Upper lobe of right lung (tissue), 1 donor: ENCODE results near the gene CTNNA3. TPM values are rescaled to one million over a fixed set of nuclear protein-coding genes. Genes with fewer than 3 reads are reported as not detected.

ENCODE experiments used
- ATAC-seq: fragments of 200-7000 bp; cut with Tn5 transposase; one replicate; pipeline ENCODE4 v1.9.1; 2020; ENCODE audit warnings: mild to moderate bottlenecking, moderate library complexity
- DNase-seq: peaks from one replicate; pipeline ENCODE4 v3.0.0-alpha.2; 2020
- H3K27ac ChIP-seq: fragments of 200-600 bp; one replicate; pipeline ENCODE4 v1.8.0; 2022
- H3K27me3 ChIP-seq: fragments of 200-600 bp; one replicate; pipeline ENCODE4 v1.8.0; 2022; ENCODE audit warnings: mild to moderate bottlenecking
- H3K36me3 ChIP-seq: fragments of 200-600 bp; one replicate; pipeline ENCODE4 v1.8.0; 2022
- H3K4me1 ChIP-seq: fragments of 200-600 bp; one replicate; pipeline ENCODE4 v1.8.0; 2022
- H3K4me3 ChIP-seq: fragments of 200-600 bp; one replicate; pipeline ENCODE4 v1.8.0; 2022; ENCODE audit warnings: mild to moderate bottlenecking
- H3K9me3 ChIP-seq: fragments of 200-600 bp; one replicate; pipeline ENCODE4 v1.8.0; 2022
- intact Hi-C: fragments of 100-400 bp; cut with DNase I; formaldehyde crosslinking; loops from one replicate; pipeline ENCODE4 v1.11.0; 2022
- total RNA-seq: library from RNA; stranded (reverse); fragmentation: NEBNext Ultra II Directional; extraction: Animal tissue kit (Norgen Biotek cat#: 25700); gene quantifications from one replicate; pipeline ENCODE4 v1.2.1, GENCODE V29; 2021
- TF ChIP-seq, protein P1 (sequence below): fragments of 200-600 bp; IDR thresholded peaks from one replicate; pipeline ENCODE4 v1.8.0; 2022; ENCODE audit warnings: antibody characterized with exemption
- donor health status: DM: no; HTN: yes; CAD: no; lungs with severe emphysema.

The CTNNA3 gene
- total RNA-seq, 1 donor from 2014 or later = 0.67 TPM

DNA sequence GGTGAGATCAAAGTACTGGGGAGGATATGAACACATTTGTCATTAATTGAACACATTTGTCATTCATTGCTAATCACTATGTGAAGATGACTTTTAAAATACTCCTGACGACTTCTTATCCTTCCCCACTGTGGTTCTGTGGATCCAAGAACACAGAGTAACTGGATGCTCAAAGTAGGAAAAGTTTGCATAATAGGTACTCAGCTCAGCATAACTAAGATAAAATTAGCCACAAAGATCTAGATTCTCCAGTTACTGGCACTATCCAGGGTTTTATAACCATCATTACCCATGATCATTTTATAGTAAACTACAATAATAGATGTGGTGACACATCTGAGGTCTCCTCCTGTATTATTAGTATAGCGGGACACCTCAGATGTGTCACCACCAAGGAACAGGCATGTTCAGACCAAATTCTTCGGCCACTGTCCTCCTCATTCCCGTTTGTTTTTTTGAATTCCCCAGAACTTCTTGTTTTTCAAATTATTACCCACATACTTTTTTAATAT is 933.7 kb downstream of the CTNNA3 start:
- H3K9me3 ChIP-seq = no peaks in the 10 kb centered on the region
- DNase-seq = no peak
- no peaks in the 10 kb centered on the region for H3K36me3 ChIP-seq
- intact Hi-C loops = no loop called here
- no peaks in the 10 kb centered on the region for H3K4me1 ChIP-seq
- H3K27me3 ChIP-seq = no peaks in the 10 kb centered on the region
- no peak for ATAC-seq
- no peak overlapping the region for H3K4me3 ChIP-seq
- TF ChIP-seq, protein P1, sequence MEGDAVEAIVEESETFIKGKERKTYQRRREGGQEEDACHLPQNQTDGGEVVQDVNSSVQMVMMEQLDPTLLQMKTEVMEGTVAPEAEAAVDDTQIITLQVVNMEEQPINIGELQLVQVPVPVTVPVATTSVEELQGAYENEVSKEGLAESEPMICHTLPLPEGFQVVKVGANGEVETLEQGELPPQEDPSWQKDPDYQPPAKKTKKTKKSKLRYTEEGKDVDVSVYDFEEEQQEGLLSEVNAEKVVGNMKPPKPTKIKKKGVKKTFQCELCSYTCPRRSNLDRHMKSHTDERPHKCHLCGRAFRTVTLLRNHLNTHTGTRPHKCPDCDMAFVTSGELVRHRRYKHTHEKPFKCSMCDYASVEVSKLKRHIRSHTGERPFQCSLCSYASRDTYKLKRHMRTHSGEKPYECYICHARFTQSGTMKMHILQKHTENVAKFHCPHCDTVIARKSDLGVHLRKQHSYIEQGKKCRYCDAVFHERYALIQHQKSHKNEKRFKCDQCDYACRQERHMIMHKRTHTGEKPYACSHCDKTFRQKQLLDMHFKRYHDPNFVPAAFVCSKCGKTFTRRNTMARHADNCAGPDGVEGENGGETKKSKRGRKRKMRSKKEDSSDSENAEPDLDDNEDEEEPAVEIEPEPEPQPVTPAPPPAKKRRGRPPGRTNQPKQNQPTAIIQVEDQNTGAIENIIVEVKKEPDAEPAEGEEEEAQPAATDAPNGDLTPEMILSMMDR = no peak
- no peak overlapping the region for H3K27ac ChIP-seq

DNA sequence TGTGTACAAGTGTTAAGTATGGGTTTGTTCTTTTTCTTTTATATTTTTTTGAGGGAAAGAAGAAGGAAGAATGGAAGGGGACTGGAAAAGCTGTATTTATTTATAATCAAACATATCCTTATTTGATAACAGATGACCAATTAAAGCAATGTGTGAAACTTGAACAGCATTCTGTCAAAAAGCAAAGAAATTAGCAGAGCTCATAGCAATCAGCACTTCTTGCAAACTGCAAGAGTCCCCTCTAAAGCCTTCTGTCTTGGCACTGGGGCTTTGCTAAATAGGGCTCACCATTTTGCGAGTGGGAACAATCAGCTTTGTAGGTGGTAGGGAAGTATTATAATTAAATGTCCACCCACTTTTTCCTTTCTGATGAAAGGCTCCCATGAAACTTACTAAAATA is 935.1 kb downstream of the CTNNA3 start:
- H3K27ac ChIP-seq = no peak overlapping the region
- H3K4me3 ChIP-seq = no peak overlapping the region
- H3K27me3 ChIP-seq = no peaks in the 10 kb centered on the region
- no peak for ATAC-seq
- TF ChIP-seq, protein P1 = no peak
- intact Hi-C loops = no loop called here
- no peaks in the 10 kb centered on the region for H3K36me3 ChIP-seq
- no peaks in the 10 kb centered on the region for H3K9me3 ChIP-seq
- no peaks in the 10 kb centered on the region for H3K4me1 ChIP-seq
- no peak for DNase-seq

DNA sequence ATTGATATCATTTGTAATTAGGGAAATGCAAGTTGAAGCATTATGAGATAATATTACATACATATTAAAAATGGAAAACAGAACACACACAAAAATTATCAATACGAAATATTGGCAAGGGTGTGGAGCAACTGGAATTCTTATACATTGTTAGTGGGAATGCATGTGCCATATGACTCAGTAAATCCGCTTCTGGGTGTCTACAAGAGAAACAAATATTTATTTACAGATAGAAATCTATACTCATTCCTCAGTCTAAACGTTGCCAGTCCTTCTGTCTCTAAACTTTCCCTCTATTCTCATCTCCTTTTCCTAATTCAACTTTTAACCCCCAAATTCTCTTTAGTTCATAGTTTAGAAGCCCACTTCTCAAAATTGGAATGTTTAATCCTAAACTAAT is 940.5 kb downstream of the CTNNA3 start:
- H3K36me3 ChIP-seq = no peaks in the 10 kb centered on the region
- TF ChIP-seq, protein P1 = no peak
- no peaks in the 10 kb centered on the region for H3K9me3 ChIP-seq
- ATAC-seq = no peak
- intact Hi-C loops = no loop called here
- no peak overlapping the region for H3K4me3 ChIP-seq
- DNase-seq = no peak
- no peaks in the 10 kb centered on the region for H3K4me1 ChIP-seq
- no peaks in the 10 kb centered on the region for H3K27me3 ChIP-seq
- H3K27ac ChIP-seq = no peak overlapping the region

DNA sequence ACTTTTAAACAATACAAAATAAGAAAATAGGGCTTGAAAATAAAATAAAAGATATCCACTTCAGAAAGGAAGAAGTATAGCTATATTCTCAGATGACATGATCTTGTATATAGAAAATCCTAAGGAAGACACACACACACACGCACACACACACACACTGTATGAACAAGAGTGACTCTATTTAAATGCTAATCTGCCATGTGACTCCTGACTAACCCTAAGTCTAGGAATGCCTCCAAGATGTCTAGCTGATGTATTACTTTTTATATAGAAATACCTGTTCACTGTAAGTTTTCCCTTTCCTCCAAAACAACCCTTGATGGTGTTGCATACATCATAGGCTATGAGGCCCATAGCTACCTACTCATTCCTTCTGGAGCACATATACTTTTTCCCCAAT is 943.3 kb downstream of the CTNNA3 start:
- Histone ChIP-seq H3K27me3 (no peaks in the 10 kb centered on the region), H3K27ac (no peak overlapping the region), H3K9me3 (no peaks in the 10 kb centered on the region), H3K4me3 (no peak overlapping the region), H3K36me3 (no peaks in the 10 kb centered on the region), H3K4me1 (no peaks in the 10 kb centered on the region)
- TF ChIP-seq, protein P1 = no peak
- DNase-seq (no peak), ATAC-seq (no peak)
- intact Hi-C loops = no loop called here

DNA sequence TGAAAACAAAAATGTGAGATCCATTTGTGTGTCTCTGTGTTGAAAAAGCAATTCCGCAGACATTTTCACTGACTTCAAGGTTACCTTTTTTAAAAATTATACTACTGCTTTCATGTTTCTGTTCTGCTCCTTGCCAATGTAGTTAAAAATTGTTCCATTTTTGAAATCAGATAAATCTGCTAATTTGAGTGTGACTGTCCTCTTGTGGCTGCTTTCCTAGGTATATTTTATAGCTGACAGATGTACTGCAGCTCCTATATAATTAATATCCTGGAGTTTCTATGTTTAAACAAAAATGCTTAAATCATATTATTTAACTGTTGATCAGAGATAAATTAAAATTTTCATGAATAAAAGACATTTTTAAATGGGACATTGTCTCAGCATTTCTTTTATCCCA is 947.8 kb downstream of the CTNNA3 start:
- TF ChIP-seq, protein P1 = no peak
- Histone ChIP-seq H3K27ac (no peak overlapping the region), H3K9me3 (no peaks in the 10 kb centered on the region), H3K27me3 (no peaks in the 10 kb centered on the region), H3K4me1 (no peaks in the 10 kb centered on the region), H3K4me3 (no peak overlapping the region), H3K36me3 (no peaks in the 10 kb centered on the region)
- ATAC-seq (no peak), DNase-seq (no peak)
- intact Hi-C loops = no loop called here

DNA sequence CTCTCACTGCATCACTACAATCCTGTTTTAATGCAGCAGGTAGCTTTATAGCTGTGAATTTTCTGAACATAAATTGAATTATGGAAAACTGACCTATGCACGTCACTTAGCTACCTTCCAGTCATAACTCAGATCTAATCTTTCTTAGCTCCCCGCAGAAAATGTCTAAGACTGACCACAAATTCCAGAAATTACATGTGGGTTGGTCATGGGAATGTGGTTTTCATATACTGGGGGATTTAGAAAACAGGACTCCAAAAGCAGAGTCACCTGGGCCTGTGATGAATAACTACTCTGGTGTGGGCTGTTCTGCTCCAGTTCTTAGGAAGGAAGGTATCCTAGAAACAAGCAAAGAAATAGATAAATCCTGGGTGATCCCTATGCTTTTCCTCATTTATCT is 948.5 kb downstream of the CTNNA3 start:
- H3K36me3 ChIP-seq = no peaks in the 10 kb centered on the region

More for the DNA sequence above, 948.5 kb downstream of the CTNNA3 start:
- H3K9me3 ChIP-seq = no peaks in the 10 kb centered on the region
- H3K27ac ChIP-seq = no peak overlapping the region
- DNase-seq (no peak), ATAC-seq (no peak)
- H3K4me3 ChIP-seq = no peak overlapping the region
- H3K27me3 ChIP-seq = no peaks in the 10 kb centered on the region
- intact Hi-C loops = no loop called here
- no peaks in the 10 kb centered on the region for H3K4me1 ChIP-seq
- TF ChIP-seq, protein P1 = no peak
